Naive thymus-derived CD8-positive, alpha-beta T cell (primary cell): ENCODE results near the gene ADGRV1. TPM values are rescaled to one million over a fixed set of nuclear protein-coding genes. Genes with fewer than 3 reads are reported as not detected.
"Not testable (repeated sequence)": the region's sequence is repeated elsewhere in the genome, so short reads cannot be mapped to it uniquely, and the experiment has no call there.

Experiments used
- ATAC-seq, 2 donors: fragments of 150-1000 bp; cut with Tn5 transposase in 1 of 2; sonication (Bioruptor Pico), chemical (Tn5 transposase) in 1 of 2; 1 replicate in 1 of 2; 2 replicates in 1 of 2; pipeline ENCODE4 v1.10.0; 2021; ENCODE audit warnings: mild to moderate bottlenecking in 2 of 2, moderate library complexity in 2 of 2
- POLR2A ChIA-PET: fragments of 350-600 bp; sonication (Branson Sonifier 250); formaldehyde crosslinking; loops from one replicate; lab custom pipeline; 2021; ENCODE audit warnings: antibody characterized with exemption; lab: Charles Lee
- DNase-seq, 10 donors: peaks; one replicate each; pipeline versions ENCODE4 v3.0.0 to v3.0.0-alpha.2; 2020 to 2022
- H3K27ac Mint-ChIP-seq, 10 donors: one replicate each; pipeline ENCODE4 v1.8.0; 2020 to 2022; ENCODE audit warnings: mild to moderate bottlenecking in 10 of 10, mixed read lengths in 10 of 10, moderate library complexity in 4 of 10, inconsistent platforms in 1 of 10
- H3K27me3 Mint-ChIP-seq, 5 donors: one replicate each; pipeline ENCODE4 v1.8.0; 2021 to 2022; ENCODE audit warnings: mixed read lengths in 5 of 5
- H3K36me3 Mint-ChIP-seq, 3 donors: one replicate each; pipeline ENCODE4 v1.8.0; 2020 to 2022; ENCODE audit warnings: mixed read lengths in 3 of 3, mild to moderate bottlenecking in 2 of 3, inconsistent platforms in 1 of 3
- H3K4me1 Mint-ChIP-seq, 4 donors: one replicate each; pipeline ENCODE4 v1.8.0; 2021 to 2022; ENCODE audit warnings: mixed read lengths in 4 of 4
- H3K4me3 Mint-ChIP-seq, 10 donors: one replicate each; pipeline ENCODE4 v1.8.0; 2020 to 2022; ENCODE audit warnings: mild to moderate bottlenecking in 10 of 10, mixed read lengths in 10 of 10, moderate library complexity in 6 of 10, inconsistent platforms in 1 of 10
- H3K9me3 Mint-ChIP-seq, 9 donors: one replicate each; pipeline ENCODE4 v1.8.0; 2020 to 2022; ENCODE audit warnings: mixed read lengths in 9 of 9, mild to moderate bottlenecking in 3 of 9, inconsistent platforms in 1 of 9, moderate library complexity in 1 of 9
- polyA plus RNA-seq, 3 donors: library from polyadenylated mRNA; unstranded; fragments of 300-500 nt; fragmentation: Illumina TruSeq; gene quantifications; one replicate each; pipeline ENCODE4 v1.2.3, GENCODE V29; 2021
- total RNA-seq, 8 experiments: library from RNA in 2 of 8; stranded (reverse) in 2 of 8; gene quantifications; one replicate each; pipeline ENCODE4 v1.2.3 and lab custom pipeline; 2021 to 2026

The ADGRV1 gene
- total and polyA plus RNA-seq, 5 experiments from 2014 or later, result 0.08 to 0.37 (median 0.13) TPM; not detected in 2

DNA sequence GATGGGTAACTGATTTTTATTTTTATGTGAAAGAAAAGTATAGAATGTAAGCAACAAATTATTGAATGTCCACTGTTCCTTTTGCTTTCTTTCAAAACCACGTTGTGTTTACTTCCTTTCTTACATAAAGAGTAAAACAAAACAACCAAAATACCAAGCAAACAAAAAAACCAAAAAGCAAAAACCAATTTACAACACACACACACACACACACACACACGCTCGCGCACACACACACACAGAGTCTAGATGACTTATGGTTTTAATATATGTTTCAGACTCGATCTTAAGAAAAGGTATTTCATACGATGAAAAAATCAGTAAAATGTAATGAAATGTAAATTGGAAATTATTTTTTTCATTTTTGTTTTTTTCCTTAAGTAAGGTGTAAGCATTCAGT, 80.3 kb downstream of the ADGRV1 start:
- DNase-seq, result no peak
- no peak for ATAC-seq
- H3K4me1 Mint-ChIP-seq, result no peaks in the 10 kb centered on the region
- H3K4me3 Mint-ChIP-seq, result no peak overlapping the region
- H3K27me3 Mint-ChIP-seq, result peaks cover 6 to 12% (median 8%) of the 10 kb centered on the region in 5 donors
- no peaks in the 10 kb centered on the region for H3K36me3 Mint-ChIP-seq
- no peaks in the 10 kb centered on the region for H3K9me3 Mint-ChIP-seq
- H3K27ac Mint-ChIP-seq, result peak overlapping the region in 1 of 10 donors; percentile 8
- POLR2A ChIA-PET, result no interaction called here

DNA sequence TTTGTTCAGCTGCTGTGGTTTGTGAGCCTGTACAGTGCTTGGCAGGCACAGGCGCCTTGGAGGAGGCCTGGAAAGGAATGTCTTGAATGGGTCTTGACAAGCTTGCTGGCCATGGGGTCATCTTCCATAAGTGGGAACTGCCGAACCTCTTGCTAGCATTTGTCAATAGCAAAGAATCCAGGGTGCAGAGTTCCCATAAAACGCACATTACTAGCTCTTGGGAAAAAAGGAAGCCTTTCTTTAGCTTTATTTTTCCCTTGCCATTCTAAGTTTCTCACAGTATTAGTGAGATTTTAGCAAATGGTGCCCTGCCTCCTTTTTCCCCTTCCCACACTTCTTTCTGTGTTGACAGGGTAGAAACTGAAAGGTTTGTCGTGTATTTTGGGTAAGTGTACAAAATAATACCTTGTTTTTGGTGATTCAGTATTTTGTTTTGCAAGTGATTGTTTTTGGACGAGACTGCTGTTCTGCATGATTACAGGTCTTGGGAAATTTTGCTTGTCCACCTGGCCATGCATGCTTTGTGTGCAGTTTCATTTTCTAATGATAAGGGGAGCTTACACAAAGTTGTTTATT, 82.0 kb downstream of the ADGRV1 start:
- Mint-ChIP-seq H3K27ac (no peak overlapping the region), H3K36me3 (no peaks in the 10 kb centered on the region), H3K4me1 (no peaks in the 10 kb centered on the region), H3K27me3 (peaks cover 0 to 3% (median 0%) of the 10 kb centered on the region in 5 donors), H3K4me3 (no peak overlapping the region), H3K9me3 (no peaks in the 10 kb centered on the region)
- no peak for ATAC-seq
- DNase-seq, result no peak
- POLR2A ChIA-PET, result no interaction called here

DNA sequence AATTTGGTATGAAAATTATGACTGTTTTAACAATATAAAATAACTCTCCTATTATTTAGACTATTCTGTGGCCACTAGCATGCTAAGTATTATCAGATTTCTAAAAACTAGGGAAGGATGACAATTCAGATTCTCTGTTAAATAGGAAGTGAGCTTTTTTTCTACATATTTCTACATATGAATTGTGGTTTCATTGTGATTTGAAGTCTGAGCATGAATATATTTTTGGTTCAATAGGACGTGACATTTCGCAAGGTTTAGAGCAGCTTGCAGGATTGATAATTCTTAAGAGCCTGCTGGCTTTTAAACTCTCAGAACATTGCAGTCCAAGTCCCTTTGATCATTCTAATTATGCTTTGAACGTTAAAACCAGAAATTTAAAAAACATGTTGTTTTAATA, 82.9 kb downstream of the ADGRV1 start:
- H3K27ac Mint-ChIP-seq, result no peak overlapping the region

DNA sequence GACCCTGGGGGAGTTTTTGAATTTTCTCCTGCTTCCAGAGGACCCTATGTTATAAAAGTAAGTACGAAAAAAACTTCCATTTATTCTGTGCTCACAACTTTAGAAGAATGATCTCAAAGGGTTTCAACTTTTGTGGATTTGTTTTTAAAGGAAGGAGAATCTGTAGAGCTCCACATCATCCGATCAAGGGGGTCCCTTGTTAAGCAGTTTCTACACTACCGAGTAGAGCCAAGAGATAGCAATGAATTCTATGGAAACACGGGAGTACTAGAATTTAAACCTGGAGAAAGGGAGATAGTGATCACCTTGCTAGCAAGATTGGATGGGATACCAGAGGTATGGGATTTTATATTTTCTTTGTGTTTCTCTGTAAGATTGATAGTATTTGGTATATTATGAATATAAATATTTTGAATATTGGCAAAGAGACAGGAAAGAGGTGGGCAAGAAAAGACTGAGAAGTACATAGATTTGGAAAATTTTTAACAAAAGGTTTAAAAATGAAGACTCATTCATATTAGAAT, 84.2 kb downstream of the ADGRV1 start:
- Mint-ChIP-seq H3K9me3 (no peaks in the 10 kb centered on the region), H3K36me3 (no peaks in the 10 kb centered on the region), H3K27ac (no peak overlapping the region), H3K4me3 (no peak overlapping the region), H3K27me3 (peaks cover 0 to 4% (median 3%) of the 10 kb centered on the region in 5 donors), H3K4me1 (no peaks in the 10 kb centered on the region)
- DNase-seq (no peak), ATAC-seq (no peak)
- POLR2A ChIA-PET, result no interaction called here

More for the DNA sequence above, 82.9 kb downstream of the ADGRV1 start:
- POLR2A ChIA-PET, result no interaction called here
- no peak overlapping the region for H3K4me3 Mint-ChIP-seq
- DNase-seq (no peak), ATAC-seq (no peak)
- no peaks in the 10 kb centered on the region for H3K36me3 Mint-ChIP-seq
- no peaks in the 10 kb centered on the region for H3K4me1 Mint-ChIP-seq
- H3K27me3 Mint-ChIP-seq, result peaks cover 0 to 3% (median 0%) of the 10 kb centered on the region in 5 donors
- H3K9me3 Mint-ChIP-seq, result no peaks in the 10 kb centered on the region

DNA sequence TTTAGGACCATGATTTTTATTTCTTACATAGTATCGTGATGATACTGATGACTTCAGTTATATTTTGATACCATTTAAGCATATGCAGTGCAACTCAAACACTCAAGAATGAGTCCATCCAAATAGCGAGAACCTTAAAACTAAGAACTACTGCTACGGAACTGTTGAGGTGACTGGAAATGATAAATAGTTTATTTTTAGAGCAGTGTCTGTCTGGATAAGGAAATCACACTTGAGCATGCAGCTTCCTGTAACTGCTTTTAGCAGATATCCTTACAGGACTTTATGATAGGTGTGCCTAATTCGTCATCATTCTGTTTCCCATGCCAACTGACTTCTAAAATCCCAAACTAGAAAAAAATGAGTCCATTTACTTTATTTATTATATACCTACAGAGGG, 85.5 kb downstream of the ADGRV1 start:
- POLR2A ChIA-PET, result no interaction called here
- H3K4me1 Mint-ChIP-seq, result no peaks in the 10 kb centered on the region
- H3K9me3 Mint-ChIP-seq, result no peaks in the 10 kb centered on the region

DNA sequence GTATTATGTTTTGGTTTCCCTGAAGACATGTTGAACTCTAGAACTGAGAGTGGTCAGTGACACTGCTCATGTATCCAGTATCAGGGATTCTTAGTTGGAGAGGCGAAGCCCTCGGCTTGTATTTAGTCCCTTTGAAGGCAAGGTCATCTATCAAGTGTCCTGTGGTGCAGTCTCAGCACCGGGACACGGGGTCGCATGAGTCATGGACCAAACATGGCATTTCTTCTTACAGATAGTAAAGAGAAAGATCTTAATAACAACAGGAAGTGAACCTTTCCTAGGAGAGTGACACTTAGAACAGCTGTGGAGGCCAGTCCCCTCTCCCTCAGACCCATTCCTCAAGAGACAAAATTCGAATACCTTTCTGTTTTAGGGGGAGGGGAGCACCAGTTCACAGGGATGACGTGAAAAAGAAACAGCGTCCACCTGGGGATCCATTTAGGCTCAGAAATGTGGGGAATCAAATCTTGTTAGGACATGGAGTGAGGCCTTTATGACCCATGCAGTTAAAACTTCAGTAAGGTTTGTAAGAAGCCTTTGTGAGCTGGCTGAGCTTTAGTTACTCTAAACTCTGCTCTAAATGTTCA, 86.5 kb downstream of the ADGRV1 start:
- Mint-ChIP-seq H3K36me3 (no peaks in the 10 kb centered on the region), H3K27me3 (peaks cover 0 to 4% (median 2%) of the 10 kb centered on the region in 5 donors), H3K4me1 (no peaks in the 10 kb centered on the region), H3K27ac (no peak overlapping the region), H3K9me3 (no peaks in the 10 kb centered on the region), H3K4me3 (no peak overlapping the region)
- POLR2A ChIA-PET, result no interaction called here
- ATAC-seq (no peak), DNase-seq (no peak)

More for the DNA sequence above, 85.5 kb downstream of the ADGRV1 start:
- DNase-seq (no peak), ATAC-seq (no peak)
- Mint-ChIP-seq H3K27ac (no peak overlapping the region), H3K4me3 (no peak overlapping the region), H3K36me3 (no peaks in the 10 kb centered on the region), H3K27me3 (peaks cover 0 to 4% (median 2%) of the 10 kb centered on the region in 5 donors)

DNA sequence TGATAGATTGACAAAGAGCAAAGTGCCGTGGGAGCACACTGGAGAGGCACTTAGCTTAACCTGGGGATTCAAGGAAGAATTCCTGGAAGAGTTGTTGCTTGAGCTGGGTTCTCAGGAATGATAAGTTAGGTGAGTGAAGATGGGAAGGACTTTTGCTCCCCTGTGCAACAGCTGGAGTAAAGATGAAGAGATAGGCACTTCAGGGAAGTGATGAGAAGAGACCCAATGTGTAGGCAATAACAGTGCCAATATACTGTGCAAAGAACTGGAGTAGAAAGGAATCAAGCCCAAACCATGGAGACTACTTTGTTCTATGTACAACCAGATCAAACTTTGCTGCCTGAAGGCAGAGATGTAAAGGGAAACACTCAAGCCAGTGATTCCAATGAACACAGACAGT, 92.2 kb downstream of the ADGRV1 start:
- no peaks in the 10 kb centered on the region for H3K4me1 Mint-ChIP-seq
- no peak overlapping the region for H3K4me3 Mint-ChIP-seq
- H3K27ac Mint-ChIP-seq, result no peak overlapping the region
- H3K27me3 Mint-ChIP-seq, result peaks cover 0 to 12% (median 5%) of the 10 kb centered on the region in 5 donors
- no peaks in the 10 kb centered on the region for H3K36me3 Mint-ChIP-seq
- POLR2A ChIA-PET, result no interaction called here
- no peaks in the 10 kb centered on the region for H3K9me3 Mint-ChIP-seq
- DNase-seq (no peak), ATAC-seq (no peak)

DNA sequence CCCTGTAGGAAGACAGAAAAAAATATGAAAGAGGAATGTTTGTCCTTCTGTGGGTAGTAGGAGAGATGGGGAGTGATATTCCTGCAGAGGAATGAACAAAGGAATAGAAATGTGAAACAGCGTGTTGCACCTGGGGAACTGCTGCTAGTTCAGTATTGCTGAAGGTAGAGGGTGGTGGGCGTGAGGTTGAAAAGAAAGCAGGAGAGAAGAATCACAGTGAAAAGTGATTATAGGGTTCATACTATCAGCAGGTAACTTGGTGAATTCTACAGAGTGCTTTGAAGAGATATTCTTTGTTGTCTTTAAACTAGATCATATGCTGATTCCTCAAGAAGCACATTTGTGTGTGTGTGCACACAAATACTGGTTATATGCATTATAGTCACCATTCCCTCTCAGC, 95.6 kb downstream of the ADGRV1 start:
- Mint-ChIP-seq H3K27me3 (peaks cover 0 to 8% (median 3%) of the 10 kb centered on the region in 5 donors), H3K4me3 (no peak overlapping the region), H3K9me3 (no peaks in the 10 kb centered on the region), H3K4me1 (no peaks in the 10 kb centered on the region), H3K36me3 (no peaks in the 10 kb centered on the region), H3K27ac (no peak overlapping the region)
- DNase-seq (no peak), ATAC-seq (no peak)
- POLR2A ChIA-PET, result no interaction called here

DNA sequence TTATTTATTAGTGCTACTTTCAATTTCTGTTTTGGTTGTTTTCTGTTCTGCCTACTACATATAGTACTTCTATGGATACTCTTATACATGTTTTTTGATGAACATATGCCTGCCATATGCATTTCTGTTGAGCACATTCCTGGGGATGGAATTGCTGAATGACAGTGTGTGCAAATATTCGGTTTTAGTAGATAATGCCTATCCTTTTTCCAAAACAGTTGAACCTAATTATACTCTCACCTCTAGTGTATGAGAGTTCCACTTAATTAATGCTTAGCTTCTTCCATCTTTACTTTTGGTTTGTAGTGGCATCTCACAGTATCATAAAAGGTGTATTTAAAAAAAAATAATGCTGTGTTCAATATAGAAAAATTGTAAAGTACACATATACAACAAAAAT, 96.8 kb downstream of the ADGRV1 start:
- Mint-ChIP-seq H3K27me3 (peaks cover 0 to 8% (median 3%) of the 10 kb centered on the region in 5 donors), H3K27ac (no peak overlapping the region), H3K4me1 (no peaks in the 10 kb centered on the region), H3K9me3 (no peaks in the 10 kb centered on the region), H3K4me3 (no peak overlapping the region), H3K36me3 (no peaks in the 10 kb centered on the region)
- DNase-seq, result no peak
- POLR2A ChIA-PET, result no interaction called here
- ATAC-seq, result no peak

DNA sequence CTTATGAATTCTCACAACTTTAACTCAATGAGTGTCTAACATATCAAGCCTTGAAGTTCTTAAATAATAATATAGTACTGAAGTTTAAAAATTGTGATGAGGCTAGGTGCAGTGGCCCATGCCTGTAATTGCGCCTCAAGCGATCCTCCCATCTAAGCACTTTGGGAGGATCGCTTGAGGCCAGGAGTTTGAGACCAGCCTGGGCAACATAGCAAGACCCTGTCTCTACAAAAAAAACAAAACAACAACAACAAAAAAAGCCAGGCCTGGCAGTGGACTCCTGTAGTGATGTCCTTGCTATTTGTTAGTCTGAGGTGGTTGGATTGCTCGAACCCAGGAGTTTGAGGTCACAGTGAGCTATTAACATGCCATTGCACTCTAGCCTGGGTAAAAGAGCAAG, 98.4 kb downstream of the ADGRV1 start:
- Mint-ChIP-seq H3K27me3 (peaks cover 0 to 5% (median 2%) of the 10 kb centered on the region in 5 donors), H3K36me3 (no peaks in the 10 kb centered on the region), H3K27ac (no peak overlapping the region), H3K4me3 (no peak overlapping the region), H3K4me1 (no peaks in the 10 kb centered on the region), H3K9me3 (no peaks in the 10 kb centered on the region)
- ATAC-seq (no peak), DNase-seq (no peak)
- POLR2A ChIA-PET, result no interaction called here

DNA sequence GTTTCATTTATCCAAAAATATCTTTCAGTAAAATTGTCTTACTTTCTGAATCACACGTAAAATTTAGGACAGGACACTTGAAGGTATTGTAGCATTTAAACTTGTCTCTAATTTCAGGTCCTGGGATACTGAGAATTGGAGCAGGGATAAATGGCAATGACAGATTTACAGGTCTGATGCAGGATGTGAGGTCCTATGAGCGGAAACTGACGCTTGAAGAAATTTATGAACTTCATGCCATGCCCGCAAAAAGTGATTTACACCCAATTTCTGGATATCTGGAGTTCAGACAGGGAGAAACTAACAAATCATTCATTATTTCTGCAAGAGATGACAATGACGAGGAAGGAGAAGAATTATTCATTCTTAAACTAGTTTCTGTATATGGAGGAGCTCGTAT, 99.2 kb downstream of the ADGRV1 start:
- no peak for ATAC-seq
- no peaks in the 10 kb centered on the region for H3K9me3 Mint-ChIP-seq
- H3K4me3 Mint-ChIP-seq, result no peak overlapping the region
- POLR2A ChIA-PET, result no interaction called here
- no peak overlapping the region for H3K27ac Mint-ChIP-seq
- H3K4me1 Mint-ChIP-seq, result no peaks in the 10 kb centered on the region
- no peak for DNase-seq
- H3K36me3 Mint-ChIP-seq, result no peaks in the 10 kb centered on the region
- H3K27me3 Mint-ChIP-seq, result peaks cover 0 to 5% (median 2%) of the 10 kb centered on the region in 5 donors

DNA sequence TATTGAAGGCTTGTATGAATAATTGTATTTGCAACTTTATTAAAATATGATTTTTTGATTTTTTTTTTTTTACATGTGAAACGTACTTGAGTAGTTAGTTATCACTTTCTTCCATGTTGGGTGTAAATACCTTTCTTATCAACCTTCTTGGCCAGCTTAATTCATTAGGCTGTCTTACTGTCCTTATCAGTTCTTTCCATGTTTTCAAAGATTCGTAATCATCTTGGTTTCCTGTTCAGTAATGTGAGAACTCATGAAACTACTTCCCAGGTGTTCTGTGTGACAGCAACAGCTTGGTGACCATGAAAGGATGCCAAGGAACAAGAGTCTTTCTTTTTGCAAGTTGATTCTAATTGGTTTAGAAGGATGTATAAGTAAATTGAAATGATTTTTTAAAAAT, 100.0 kb downstream of the ADGRV1 start:
- Mint-ChIP-seq H3K4me3 (no peak overlapping the region), H3K4me1 (no peaks in the 10 kb centered on the region), H3K27ac (no peak overlapping the region), H3K9me3 (no peaks in the 10 kb centered on the region), H3K27me3 (peaks cover 0 to 5% (median 2%) of the 10 kb centered on the region in 5 donors), H3K36me3 (no peaks in the 10 kb centered on the region)
- POLR2A ChIA-PET, result no interaction called here
- DNase-seq (no peak), ATAC-seq (no peak)

DNA sequence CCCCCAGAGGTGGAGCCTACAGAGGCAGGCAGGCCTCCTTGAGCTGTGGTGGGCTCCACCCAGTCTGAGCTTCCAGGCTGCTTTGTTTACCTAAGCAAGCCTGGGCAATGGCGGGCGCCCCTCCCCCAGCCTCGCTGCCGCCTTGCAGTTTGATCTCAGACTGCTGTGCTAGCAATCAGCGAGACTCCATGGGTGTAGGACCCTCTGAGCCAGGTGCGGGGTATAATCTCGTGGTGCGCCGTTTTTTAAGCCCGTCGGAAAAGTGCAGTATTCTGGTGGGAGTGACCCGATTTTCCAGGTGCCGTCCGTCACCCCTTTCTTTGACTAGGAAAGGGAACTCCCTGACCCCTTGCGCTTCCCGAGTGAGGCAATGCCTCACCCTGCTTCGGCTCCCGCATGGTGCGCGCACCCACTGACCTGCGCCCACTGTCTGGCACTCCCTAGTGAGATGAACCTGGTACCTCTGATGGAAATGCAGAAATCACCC, 109.5 kb downstream of the ADGRV1 start:
- not testable (repeated sequence) for H3K27ac Mint-ChIP-seq

More for the DNA sequence above, 109.5 kb downstream of the ADGRV1 start:
- H3K9me3 Mint-ChIP-seq, H3K27me3 Mint-ChIP-seq, H3K36me3 Mint-ChIP-seq, POLR2A ChIA-PET, DNase-seq, ATAC-seq, H3K4me1 Mint-ChIP-seq, H3K4me3 Mint-ChIP-seq: not testable (repeated sequence)
